GM19452 (cell line): ENCODE measurements around the gene ARL13B.
"Not testable (repeated sequence)": the region's sequence is repeated elsewhere in the genome, so short reads cannot be mapped to it uniquely, and the experiment has no call there.

ENCODE experiments used
- ATAC-seq: cut with Tn5 transposase; IDR thresholded peaks from one replicate; pipeline ENCODE4 v1.9.1; 2021; ENCODE audit not compliant: unreplicated experiment

The ARL13B gene

DNA sequence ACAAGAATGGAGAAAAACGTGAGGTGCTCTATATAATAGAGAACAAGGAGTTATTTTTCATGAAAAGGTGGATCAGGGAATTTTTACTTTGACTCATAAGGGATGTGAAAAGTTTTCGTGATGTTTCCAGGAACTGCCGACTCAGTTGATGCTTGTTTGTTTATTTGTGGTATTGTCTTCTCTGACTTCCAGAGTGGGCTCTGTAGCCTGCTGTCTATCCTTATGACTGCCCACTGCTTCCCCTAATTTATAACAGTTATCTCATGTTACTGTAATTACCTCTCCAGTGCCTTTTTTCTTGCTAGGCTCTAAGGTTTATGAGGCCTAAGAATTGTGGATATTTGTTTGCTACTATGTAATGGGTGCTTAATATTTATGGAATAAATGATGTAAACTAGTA lies 12.3 kb downstream of the ARL13B start:
- ATAC-seq, result no peak

- ATAC-seq, result no peak
These were observed 14.1 kb downstream of the ARL13B start for GRCh38 chr3:93994056-93994455.

DNA sequence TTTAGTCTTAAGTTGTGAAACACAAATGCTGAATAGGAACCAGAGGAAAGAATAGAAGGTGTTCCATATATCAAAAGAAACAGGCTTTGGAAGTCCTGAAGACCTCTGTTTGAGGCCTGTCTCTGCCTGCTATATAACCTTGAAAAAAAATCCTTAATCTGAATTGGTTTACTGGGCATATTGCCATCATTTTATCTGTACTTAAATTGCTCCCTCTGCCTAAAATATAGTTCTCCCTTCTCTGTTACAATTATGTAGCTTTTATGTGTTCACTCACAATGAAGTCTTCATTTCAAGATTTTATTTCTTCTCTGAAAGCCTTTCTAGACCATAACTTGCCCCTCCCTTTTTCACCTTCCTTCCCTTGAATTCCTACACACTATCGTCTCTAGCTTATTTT lies 21.2 kb downstream of the ARL13B start:
- ATAC-seq, result no peak

DNA sequence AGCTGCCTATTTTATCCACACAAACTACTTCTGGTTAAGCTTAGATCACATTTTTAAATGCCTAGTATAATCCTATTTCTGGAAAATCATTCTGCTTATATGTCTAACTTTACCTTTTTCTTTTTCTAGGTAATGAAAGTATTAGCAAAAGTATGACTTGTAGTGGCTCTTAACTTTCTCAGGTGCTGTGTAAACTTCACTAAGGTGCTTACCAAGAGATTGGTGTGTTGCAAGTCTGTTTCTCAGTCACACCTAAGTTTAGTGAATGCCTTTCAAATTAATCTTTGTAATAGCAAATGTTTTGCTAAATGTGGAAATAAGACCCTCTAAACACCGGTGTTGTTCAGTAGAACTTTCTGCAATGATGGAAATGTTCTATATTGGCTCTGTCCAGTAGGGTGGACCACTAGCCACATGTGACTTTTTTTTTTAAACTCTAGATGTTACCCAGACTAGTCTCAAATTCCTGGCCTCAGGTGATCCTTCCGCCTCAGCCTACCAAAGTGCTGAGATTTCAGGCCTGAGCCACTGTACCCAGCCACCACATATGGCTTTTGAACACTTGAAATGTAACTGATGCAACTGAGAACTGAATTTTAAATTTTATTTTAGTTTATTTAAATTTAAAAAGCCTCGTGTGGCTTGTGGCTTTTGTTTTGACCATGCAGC lies 22.0 kb downstream of the ARL13B start:
- ATAC-seq, result no peak

- ATAC-seq, result peak; percentile 90
These were observed 24.5 kb downstream of the ARL13B start for GRCh38 chr3:94004301-94004910.

GRCh38 chr3:94008253-94008652 lies 28.3 kb downstream of the ARL13B start:
- no peak for ATAC-seq

GRCh38 chr3:94009608-94010007 lies 29.7 kb downstream of the ARL13B start:
- ATAC-seq, result no peak

- no peak for ATAC-seq
These were observed 31.3 kb downstream of the ARL13B start for GRCh38 chr3:94011233-94011711.

DNA sequence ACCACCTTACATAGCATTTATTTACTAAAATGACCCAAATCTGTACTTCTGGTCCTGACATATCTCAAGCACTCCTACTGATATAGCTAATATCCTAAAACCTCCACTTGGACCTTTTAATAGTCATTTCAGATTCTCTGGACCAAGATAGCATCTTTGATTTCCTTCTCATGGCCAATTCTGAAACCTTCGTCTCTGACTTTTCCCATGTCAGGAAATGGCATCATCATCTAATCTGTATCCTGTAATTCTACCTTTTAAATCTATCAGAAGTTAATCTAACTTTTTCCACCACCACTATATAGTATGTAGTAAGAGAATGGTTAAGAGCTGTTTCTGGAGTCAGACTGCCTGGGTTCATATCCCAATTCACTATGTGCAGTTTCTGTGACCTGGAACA lies 32.2 kb downstream of the ARL13B start:
- ATAC-seq, result no peak

DNA sequence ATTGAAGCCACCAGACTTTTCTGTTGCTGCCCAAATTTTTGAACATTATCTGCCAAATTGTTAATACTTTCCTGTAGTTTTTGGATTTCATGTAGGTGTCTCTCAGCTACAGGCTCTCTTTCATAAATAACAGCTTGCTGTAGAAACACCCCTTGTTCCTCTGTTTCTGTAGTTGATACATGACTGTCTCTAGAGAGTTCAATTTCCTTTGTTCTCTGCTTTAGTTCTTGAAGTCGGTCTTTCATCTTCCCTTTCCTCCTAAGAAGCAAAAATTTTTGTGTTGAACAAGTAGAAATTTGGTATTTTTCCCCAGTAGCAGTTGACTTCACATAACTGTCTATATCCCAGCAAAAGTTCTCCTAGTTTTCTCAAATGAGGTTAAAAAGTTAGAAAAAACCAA lies 35.1 kb downstream of the ARL13B start:
- ATAC-seq, result no peak

DNA sequence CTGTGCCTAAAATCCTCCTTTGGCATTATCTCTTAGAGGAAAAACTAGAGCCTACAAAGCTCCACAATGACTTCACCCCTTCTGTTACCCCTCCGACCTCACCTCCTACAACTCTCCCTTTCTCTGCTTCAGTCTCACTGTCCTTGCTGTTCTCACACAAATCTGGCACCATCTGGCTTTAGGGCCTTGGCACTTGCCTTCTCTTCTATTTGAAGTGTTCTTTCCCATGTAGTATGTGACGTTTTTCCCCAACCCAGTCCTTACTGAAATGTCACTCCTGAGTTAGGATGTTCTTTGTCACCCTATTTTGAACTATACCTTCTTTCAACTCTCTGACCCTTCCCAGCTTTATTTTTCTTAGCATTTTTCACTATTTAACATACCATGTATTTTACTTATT lies 39.7 kb downstream of the ARL13B start:
- no peak for ATAC-seq

DNA sequence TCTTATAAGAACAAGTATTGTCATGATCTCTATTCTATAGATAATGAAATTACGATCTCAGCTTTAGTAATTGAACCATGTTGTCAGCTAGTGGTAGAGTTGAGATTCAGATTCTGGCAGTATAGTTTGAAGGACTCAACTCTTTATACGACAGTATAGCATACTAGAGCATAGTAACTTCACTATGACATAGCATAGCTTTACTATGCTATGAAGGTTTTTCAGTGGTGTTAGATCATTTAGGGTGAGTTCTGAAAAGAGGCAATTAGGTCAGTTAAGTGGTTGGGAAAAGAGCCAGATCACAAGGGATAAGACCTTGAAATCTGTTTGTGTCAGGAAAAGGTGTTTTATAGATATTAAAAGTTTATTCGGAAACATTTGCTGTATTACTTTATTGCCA lies 40.3 kb downstream of the ARL13B start:
- no peak for ATAC-seq

- ATAC-seq, result no peak
These were observed 44.4 kb downstream of the ARL13B start for GRCh38 chr3:94024385-94024784.

DNA sequence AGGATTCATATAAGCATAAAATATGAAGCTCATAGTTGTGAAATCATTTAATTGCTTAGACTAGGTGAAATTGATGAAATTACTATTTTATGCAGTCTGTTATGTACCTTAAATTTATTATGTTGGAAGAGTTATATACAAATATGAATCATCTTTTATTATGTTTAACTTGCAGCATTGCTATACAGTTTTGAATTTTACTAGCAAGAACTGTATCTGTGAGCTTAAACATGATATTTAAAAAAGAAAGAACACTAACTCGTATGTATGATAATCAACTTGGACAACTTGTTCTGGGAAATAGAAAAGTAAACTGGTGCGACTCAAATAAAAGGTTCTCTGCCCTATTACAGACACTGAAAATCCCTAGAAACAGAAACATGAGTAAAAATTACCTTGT lies 46.7 kb downstream of the ARL13B start:
- ATAC-seq, result no peak

DNA sequence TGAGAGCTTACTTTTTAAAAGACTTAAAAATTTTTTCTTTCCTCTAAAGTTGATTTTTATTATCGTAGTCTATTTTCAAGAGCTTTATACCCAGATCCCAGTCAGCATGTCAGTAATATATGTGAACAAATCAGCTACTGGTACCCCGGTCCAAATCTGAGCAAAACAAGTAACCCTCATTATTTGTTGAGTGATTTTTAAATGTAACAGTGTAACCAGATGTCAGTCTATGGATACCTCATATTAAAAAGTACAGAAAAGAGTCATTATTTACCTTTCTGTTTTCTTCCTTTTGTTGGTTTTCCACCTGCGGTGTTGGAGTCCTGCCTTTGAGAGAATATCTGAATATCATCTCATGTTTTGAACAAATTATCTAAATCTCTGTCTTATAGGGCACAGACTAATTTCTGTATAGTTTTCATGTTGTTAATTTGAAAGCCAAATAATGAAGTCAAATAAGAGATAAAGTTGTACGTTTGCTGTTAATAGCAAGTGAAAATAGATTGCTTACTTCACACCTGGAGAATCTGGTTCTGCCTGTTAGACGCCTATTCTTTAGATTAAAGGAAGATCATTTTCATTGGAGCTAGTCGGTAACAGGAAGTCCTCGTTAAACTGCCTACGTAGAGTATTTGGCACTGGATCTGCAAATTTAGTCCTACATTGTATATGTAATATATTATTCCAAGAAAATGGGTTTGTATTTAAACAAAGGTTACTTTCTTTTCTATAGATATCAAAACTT lies 48.3 kb downstream of the ARL13B start, which contains the start of gene STX19:
TSS of gene STX19 (minus strand) at position 505 of the 745 bp plus-strand sequence. CDS start 13,328 bp downstream, outside the sequence.
- ATAC-seq, result no peak

- no peak for ATAC-seq
These were observed 57.1 kb downstream of the ARL13B start for GRCh38 chr3:94036909-94037507.

- no peak for ATAC-seq
These were observed 63.3 kb downstream of the ARL13B start for GRCh38 chr3:94043285-94043684.

- not testable (repeated sequence) for ATAC-seq
These were observed 64.4 kb downstream of the ARL13B start for GRCh38 chr3:94044100-94044936.

- ATAC-seq, result no peak
These were observed 66.6 kb downstream of the ARL13B start for GRCh38 chr3:94046533-94046932.

DNA sequence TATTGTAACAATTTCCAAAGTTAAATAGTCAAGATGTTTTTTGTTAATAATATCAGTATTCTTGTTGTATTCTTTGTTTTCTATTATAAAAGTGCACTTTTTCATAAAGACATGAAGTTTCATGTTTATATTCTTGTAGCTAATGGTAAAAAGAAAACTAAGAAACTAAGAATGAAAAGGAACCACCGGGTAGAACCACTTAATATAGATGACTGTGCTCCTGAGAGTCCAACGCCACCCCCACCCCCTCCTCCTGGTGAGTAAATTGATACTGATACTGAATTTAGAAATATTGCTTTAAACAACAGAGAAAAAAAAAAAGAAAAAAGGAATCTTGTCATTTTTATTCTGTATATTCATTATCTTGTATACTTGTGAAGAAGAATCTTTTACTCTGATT lies 69.3 kb downstream of the ARL13B start:
- no peak for ATAC-seq

DNA sequence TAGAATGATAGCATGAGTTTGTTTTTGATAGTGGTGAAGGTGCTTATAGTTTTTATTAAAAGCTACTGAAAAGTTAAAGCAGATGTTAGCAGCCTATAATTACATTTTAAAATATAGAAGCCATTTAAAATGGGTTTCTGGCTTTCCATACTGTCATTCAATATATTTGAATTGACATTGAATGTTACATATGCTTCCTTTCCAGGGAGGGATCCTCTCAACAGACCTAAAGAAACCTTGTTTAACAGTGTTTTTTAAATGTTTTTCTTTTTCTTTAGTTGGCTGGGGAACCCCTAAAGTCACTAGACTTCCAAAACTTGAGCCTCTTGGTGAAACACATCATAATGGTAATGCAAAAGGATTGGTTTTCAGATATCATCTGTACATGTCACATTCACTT lies 70.6 kb downstream of the ARL13B start:
- no peak for ATAC-seq
